Raji (cell line): ENCODE data around the gene CHPF2.

Experiments used
- POLR2A ChIP-seq: IDR thresholded peaks from 2 replicates; pipeline ENCODE4 v1.6.1; 2011; ENCODE audit warnings: low read depth, low read length, control low read depth; ENCODE audit not compliant: insufficient read depth

The CHPF2 gene

DNA sequence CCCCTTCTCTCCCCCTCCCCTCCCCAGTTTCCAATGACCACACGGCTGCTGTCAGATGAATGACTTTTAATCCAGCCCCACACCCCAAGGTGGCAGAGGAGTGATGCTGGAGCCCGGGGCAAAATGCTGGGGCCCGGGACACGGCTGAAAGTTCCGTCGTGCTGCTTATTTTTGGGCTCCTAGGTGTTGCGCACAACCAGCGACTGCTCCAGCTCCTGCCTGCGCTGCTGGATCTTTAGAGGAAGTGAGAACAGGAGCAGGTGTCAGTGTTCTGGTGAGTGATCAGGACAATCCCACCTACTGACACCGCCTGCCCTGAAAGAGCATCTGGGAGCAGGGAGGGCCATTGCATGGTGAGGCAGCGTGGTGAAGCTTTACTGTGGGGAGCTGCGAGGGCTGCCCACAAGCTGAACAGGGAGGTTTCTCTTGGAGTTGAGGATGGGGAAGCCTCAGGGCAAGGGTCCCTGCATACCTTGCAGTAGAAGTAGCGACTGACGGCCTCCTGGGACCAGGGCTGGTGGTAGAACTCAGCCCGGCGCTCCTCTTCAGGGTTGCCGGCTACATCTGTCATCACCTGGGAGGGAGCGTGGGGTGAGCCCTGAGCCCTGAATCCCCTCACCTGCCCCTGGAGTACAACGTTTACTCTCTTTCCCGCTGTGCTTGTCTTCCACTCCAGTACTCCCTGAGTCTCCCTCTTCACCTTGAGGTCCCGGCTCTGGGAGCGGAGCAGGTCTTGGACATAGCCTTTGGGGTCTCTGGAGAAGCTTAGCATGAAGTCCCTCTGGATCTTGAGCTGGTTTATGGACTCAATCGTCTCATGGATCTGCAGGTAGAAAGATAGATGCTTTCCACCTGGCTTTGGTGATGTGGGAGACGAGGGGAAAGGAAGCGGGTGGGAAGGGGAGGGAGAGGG is 6.9 kb downstream of the CHPF2 start:
- TF ChIP-seq POLR2A: no peak

DNA sequence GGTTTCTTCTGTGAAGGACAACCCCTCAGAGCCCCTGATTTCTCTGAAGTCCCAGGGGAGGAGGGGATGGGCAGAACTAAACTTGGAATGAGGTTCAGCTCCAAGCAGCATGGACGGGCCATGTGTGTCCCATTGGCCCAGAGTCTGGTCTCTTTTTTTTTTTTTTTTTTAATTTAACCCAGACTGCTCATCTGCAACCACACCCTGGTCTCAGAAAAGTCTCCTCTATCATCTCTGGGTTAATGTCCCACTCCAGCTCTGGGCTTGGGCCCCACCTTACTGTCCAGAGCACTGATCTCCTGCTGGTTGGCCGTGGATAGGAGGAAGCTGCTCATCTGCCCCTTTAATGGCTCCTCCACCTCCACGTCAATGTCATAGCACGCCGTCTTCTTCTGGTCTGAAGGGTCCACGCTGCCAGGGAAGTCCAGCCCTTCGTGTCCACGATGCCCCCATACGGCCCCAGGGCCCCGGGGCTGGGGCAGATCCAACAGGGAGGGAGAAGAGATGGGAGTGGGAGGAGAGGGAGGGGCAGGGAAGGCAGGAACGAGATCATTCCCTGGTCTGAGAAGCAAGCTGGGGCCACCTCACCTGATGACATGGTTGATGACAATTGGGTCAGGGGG is 7.7 kb downstream of the CHPF2 start:
- TF ChIP-seq POLR2A: no peak

DNA sequence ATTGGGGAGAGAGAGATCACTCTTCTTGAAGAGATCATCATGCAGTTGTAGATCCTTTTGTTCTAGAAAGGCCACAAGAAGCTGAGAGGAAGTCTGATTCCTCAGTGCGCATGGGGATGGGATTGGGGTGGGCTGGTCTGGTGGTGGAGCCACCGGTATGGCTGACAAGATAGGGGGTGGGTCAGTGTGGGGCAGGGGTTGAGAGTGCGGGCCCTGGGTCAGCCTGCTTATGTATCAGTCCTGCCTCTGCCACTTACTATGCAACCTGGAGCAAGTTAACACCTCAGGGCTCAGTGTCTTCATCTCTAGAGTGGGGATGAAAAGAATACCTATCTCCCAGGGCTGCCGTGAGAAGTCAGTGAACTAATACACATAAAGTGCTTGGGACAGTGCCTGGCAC is 8.3 kb downstream of the CHPF2 start:
- no peak for TF ChIP-seq POLR2A

DNA sequence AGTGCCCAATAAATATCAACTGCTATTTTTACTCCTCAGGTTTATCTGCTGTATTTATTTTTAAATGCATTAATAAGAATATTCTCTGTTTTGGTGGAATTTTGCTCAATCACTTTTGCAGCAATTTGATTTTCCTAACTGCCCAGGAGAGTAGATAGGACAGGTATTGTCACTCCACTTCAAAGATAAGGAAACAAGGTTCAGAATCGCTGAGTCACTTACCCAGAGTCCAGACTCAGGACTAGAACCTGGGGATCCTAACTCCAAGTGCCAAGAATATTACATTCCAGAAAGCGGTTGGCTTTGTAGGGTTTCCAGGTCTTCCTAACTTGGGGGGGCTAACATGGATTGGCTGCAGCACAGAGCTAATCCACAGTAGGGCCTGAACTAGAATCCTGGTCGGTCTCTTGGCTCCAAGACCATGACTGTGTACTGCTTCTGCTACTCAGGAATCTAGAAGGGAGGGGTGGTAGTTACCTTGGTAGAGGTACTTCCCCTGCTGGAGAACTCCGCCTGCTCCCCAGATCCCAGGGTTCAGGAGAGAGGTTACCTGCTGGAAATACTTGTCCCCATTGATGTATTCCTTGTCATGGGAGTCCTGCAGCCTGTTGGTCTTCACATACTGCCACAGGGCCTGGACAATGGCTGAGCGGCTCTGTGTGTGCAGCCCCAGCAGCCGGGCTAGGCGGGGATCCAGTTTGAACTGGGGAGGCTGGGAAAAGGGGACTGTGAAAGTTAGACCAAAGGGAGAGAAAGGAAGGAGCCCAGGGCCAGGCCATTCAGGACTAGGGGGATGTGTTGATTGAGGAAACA is 8.9 kb downstream of the CHPF2 start:
- no peak for TF ChIP-seq POLR2A

DNA sequence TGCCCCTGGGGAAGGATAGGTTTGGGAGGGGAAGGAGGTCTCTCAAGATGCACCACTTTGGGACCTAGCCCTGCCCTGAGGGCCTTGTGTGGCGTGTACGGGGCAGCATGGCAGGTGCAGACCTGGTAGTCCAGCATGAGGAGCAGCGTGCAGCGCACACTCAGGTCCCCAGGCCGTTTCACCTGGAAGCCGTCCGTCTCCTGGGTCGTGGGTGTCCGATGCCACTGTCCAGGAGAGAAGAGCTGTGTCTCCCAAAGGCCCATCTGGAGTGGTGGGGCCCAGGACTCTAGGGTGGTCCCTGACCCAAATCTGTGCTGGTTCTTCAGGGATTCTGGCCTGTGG is 9.4 kb downstream of the CHPF2 start:
- TF ChIP-seq POLR2A: no peak

DNA sequence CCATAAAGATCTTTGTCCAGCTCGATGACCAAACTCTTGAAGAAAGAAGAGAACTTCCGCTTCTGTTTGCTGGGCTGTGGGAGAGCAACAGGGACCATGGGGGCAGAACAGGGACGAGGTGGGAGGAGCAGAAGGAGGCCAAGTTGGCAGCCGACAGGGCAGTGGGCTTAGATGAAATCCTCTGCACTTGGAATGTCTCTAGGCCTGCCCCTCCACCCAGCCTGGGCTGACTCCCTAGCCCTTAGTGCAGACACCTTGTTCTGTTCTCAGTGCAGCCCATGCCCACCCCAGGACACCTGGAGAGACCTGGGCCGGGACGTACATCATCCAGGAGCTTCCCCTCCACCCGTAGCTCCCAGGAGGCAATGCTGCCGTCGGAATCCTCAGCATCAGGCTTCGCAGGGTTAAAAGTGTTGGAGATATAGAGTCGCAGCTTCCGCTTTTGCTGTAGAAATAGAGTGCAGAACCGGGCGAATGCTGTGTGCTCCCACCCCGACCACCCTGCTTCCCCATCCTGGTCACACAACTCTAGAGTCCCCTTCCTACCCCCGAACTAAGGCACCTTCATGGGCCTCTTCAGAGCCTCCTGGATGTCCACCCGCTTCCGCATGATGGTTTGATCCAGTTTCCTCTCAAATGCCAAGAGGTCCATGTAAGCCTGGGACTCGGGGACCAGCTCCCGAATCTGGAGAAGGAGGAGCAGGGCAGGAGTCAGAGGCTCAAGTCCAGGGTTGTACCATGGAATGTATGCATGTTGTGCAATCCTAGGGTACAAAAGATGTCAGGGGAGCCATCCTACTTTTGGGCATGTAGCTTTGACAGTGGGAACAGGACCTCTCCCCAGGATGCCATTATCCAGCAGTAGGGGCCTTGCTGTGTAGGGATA is 10.1 kb downstream of the CHPF2 start:
- TF ChIP-seq POLR2A: no peak

DNA sequence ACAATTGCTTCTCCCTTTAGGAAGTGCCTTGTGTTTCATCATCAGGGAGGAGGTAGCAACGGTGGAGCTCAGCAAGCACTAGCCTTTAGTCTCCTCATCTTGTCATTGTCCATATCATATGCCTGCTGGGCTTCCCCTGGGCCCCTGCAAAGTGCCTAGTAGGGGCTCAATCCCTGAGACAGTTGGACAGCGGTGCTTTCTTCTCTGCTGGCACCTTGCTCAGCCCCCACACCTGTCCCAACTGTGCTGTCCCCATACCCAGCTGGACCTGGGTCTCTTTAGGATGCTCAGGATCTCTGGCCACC is 10.7 kb downstream of the CHPF2 start:
- TF ChIP-seq POLR2A: no peak

DNA sequence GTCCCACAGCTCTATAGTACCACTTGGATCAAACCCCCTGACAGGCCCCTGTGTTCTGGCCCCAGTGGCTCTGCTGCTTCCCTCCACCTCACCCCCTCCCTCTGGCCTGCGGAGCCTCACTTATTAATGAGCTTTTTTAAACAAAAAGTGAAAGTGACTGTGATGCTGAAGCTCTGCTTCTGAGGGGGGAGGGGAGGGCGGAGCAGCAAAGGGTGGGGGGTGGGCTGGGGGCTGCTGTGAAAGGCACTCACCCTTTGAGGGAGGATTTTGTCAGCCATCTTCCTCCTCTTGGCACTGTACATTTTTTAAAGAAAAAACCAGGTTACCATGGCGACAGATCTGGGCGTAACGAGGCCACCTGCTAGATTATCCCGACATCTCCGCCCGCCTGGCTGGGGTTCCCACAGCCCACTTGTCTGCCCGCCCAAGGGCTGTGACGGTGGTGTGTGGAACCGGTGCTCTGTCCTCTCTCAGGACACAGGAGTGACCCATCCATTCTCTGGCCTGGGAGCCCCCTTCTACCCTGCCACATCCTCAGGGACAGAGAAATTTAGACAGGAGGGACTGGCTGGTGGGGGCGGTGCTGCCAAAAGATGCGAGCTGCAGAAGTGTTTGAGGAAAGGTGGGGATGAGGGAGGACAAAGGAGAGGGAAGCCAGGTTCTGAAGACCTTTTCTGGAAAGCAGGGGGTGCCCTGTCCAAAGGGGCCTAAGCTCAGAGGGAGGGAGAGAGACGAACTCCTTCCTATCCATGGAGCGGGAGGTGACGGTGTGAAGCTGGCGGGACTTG is 11.3 kb downstream of the CHPF2 start:
- TF ChIP-seq POLR2A: no peak

DNA sequence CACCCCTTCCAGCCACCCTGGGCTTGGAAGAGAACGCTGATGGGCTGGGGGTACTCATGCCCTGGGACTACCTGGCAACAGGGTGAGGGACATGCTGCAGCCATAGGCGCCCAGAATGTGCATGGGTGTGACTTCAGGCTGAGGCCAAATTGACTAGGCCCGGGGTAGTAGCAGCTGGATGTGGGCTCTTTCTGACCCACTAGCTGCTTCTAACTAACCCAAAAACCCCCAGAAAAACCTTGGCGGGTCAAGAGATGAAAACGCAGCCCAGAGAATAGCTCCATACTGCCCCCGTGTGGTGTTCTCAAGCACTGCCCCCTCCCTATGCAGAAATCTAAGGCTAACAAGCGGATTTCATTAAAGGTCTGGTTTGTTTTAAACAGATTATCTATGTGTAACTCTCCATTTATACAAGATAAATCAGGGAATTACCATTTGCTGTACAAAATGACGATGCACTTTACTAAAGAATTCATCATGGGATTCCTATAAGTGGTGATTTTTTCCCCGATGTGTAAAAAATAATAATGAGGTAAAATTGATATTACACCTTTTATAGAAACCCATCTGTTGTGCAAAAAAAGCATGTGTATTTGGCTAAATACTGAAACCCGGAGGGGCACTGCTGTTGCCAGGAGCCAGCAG is 12.0 kb downstream of the CHPF2 start:
- no peak for TF ChIP-seq POLR2A

DNA sequence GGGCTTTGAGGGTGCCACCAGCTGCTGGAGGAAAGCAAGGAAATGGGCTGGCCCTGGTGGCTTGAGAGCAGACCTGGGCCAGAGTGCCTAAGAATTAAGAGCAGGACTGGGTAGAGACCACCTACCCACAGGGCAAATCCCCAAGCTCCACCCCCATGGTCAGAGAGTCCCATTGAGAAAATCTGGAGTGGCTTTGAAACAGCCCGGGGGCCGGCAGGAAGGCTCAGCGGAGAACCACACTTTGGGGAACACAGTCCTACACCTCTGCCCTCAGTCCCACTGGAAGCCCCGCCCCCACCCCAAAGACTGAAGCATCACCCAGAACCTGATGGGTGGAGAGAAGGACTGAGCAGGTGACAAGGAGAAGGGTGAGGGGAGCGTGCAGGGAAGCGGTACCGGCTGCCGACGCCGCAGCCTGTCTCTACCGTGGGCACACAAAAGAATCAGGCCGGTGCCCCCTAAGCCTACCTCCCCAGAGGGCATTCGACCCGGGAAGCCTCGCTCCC is 12.6 kb downstream of the CHPF2 start:
- no peak for TF ChIP-seq POLR2A

DNA sequence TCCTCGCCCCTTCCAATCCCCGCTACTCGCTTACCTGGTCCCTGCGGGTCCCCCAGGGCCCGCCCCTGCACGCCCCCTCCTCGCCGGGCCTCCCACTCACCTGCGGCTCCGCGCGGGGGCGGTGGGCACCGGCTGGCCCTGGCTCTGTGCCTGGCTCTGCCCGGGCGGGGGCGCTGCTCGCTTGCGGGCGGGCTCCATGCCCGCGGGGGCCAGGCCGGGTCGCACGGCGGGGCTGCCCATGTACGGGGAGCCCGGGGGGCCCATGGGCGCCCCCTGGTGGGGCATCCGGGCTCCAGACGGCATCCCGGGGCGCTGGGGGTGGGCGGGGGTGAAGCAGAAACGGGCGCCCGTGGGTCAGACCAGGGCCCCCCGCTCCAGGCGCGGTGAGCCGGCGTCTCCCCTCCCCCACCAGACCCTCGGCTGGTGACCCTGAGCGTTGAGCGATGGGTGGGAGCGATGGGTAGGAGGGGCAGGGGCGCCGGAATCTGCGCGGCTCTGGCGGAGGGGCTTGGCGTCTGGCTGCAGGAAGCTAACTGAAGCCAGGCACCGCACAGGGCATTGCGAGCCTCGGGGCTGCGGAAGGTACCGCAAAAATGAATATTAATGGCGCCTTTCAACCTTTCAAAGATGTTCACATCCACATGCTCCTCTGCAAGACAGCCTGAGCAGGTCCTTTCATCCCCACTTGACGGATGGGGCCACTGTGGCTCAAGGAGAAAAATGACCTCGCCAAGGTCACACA is 13.2 kb downstream of the CHPF2 start:
- TF ChIP-seq POLR2A: no peak

DNA sequence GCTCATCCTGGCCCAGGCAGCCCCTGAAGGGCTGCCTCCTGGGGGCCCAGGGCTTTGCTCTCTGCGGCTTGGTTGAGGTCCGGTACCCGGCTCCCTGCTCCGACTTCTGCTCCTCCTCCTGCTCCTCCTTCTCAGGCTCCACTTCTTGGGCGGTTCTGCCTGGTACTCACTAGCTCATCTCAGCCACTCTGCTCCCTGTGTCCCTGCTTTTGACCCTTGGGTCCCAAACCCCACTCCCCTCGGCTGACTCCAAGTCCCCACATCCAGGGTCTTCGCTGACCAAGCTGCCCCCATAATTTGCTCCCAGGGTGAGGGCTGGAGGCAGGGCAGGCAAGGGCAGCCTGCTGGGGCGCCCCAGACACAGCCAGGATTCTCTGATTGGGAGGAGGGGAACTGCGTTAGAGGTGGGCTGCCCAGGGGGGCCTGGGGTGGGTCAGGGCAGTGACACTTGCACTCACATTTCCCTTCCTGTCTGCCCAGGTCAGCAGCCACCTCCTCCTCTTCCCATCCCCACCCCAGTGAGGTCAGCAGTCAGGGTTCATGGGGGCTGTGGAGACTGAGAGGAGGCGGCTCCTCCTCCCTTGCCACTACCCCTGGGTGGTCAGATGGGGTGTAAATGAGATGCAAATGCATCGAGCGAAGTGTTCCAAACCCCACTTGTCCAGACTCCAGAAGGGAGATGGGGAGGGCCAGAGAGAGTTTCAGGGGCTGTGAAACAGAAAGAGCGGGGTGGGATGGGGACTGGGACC is 14.0 kb downstream of the CHPF2 start:
- no peak for TF ChIP-seq POLR2A
